ENCODE data around the gene NDUFB6.

Gene NDUFB6

GRCh38 chr9:32508728-32509127 lies 64.2 kb downstream of the NDUFB6 start:
- H3K36me3 ChIP-seq (replicated peaks): no peaks in the 10 kb centered on the region
- H3K27me3 ChIP-seq (replicated peaks): no peaks in the 10 kb centered on the region
- H3K27ac ChIP-seq: no peak overlapping the region
- H3K4me3 ChIP-seq (ENCODE audit: low read depth, low read length): no peak overlapping the region
- no peak for DNase-seq
- in situ Hi-C loops (cut with HindIII; ENCODE audit: low pct_ligation_motif_present, low sequenced_read_pairs): no loop called here
- TF ChIP-seq, protein P1, sequence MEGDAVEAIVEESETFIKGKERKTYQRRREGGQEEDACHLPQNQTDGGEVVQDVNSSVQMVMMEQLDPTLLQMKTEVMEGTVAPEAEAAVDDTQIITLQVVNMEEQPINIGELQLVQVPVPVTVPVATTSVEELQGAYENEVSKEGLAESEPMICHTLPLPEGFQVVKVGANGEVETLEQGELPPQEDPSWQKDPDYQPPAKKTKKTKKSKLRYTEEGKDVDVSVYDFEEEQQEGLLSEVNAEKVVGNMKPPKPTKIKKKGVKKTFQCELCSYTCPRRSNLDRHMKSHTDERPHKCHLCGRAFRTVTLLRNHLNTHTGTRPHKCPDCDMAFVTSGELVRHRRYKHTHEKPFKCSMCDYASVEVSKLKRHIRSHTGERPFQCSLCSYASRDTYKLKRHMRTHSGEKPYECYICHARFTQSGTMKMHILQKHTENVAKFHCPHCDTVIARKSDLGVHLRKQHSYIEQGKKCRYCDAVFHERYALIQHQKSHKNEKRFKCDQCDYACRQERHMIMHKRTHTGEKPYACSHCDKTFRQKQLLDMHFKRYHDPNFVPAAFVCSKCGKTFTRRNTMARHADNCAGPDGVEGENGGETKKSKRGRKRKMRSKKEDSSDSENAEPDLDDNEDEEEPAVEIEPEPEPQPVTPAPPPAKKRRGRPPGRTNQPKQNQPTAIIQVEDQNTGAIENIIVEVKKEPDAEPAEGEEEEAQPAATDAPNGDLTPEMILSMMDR (IDR thresholded peaks at IDR 0.05; ENCODE audit: low read depth, low read length, missing control alignments): no peak

DNA sequence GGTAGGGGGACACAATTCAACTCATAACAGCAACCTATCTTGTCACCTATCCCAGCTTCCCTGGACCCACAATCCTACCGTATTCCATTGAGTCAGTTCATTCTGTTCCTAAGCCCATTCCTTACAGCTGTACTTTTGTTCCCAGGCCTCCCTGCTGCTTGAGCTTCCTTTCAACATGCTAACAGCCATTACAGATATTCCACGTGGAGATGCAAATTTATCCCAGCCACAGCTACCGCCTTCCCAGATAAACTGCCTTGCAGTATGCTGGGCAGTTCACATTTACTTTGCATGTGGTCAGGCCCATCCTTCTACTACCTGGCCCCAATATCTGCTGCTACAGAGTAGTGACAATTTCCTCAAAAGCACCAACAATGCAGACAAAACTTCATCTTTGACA lies 70.0 kb downstream of the NDUFB6 start:
- peak; percentile 7 for DNase-seq
- TF ChIP-seq, protein P1 (IDR thresholded peaks at IDR 0.05; ENCODE audit: low read depth, low read length, missing control alignments): no peak
- in situ Hi-C loops (cut with HindIII; ENCODE audit: low pct_ligation_motif_present, low sequenced_read_pairs): no loop called here
- no peak overlapping the region for H3K4me3 ChIP-seq (ENCODE audit: low read depth, low read length)
- peak overlapping the region; percentile 72 for H3K27ac ChIP-seq
- peaks cover 8% of the 10 kb centered on the region for H3K36me3 ChIP-seq (replicated peaks)
- H3K27me3 ChIP-seq (replicated peaks): no peaks in the 10 kb centered on the region

Measured in brain microvascular endothelial cell (primary cell).